Measurements from ENCODE around the gene LCE4A.

DNA sequence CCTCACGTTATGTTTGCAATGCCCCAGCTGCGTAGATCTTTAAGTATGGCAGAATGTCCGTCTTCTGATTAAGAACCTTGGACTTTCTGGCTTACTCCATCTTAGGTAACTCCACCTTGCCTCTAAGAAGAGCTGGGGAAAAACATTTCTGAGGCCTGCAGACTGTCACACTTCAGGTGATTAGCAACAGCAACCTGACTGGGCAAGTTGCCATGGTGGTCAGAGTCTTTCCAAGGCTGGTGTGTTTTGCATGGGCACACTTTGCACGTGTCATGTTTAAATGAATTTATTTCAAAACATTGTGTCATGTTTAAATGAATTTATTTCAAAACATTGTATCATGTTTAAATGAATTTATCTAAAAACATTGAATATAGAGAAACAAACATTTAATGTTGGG, 50.7 kb downstream of the LCE4A start:
- TF ChIP-seq CTCF (IDR thresholded peaks at IDR 0.05) (no peak), POLR2A (IDR thresholded peaks at IDR 0.05) (no peak)

Measured in Peyer's patch (tissue), 4 donors.